ENCODE data around the gene RFXAP.
"Not testable (repeated sequence)": the region's sequence is repeated elsewhere in the genome, so short reads cannot be mapped to it uniquely, and the experiment has no call there.

The RFXAP gene, protein sequence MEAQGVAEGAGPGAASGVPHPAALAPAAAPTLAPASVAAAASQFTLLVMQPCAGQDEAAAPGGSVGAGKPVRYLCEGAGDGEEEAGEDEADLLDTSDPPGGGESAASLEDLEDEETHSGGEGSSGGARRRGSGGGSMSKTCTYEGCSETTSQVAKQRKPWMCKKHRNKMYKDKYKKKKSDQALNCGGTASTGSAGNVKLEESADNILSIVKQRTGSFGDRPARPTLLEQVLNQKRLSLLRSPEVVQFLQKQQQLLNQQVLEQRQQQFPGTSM

DNA sequence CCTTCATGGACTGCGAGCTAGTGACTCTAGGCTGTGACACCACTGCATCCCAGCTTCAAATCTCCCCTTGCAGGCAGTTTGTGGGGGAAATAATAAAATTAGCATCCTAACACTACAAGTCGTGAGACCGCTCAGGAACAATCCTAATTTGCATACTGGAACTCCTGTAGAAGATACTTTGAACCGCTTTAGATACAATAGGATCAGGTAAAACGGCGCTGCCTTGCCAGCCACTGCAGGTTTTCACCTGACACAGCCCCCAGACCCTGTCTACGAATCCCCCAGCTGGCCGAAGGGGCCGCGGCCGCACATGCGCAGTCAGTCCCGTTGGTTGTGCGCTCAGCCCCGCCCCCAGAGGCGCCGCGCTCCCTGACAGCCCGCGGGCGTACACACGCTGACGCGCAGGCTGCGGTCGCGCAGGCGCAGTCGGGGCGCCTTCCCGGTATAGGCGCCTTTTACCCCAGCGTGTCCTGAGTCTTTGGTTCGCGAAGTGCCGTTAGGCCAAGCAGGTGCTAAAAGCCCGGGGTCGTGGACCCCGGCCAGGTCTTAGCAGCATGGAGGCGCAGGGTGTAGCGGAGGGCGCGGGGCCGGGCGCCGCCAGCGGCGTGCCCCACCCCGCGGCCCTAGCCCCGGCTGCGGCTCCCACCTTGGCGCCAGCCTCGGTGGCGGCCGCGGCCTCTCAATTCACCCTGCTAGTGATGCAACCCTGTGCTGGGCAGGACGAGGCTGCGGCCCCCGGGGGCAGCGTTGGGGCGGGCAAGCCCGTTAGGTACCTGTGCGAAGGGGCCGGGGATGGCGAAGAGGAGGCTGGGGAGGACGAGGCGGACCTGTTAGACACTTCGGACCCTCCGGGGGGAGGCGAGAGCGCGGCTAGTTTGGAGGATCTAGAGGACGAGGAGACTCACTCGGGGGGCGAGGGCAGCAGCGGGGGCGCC is at the start of gene RFXAP:
Gene RFXAP (plus strand): TSS at position 419 of the 935 bp plus-strand sequence. CDS start 136 bp downstream, at position 555.
- peak; percentile 55 for DNase-seq

DNA sequence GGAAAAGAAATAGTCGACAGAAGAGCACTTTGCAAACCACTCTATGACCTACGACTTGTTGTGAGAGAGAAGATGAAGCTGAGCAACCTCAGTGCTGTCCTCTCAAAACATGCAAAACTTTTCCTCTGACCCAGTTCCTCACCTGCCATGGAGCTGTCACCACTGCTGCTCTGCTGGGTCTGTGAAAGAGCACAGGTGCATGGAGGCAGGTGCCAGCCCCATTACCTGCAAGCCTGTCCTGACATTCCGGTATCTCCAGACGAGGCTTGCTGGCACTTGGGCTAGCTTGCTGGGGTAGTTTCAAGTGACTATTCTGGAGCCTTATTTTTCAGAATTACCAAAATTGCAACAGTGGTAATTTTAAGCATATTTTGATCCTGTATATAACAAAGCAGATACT is 49.5 kb upstream of the RFXAP start:
- DNase-seq = no peak

DNA sequence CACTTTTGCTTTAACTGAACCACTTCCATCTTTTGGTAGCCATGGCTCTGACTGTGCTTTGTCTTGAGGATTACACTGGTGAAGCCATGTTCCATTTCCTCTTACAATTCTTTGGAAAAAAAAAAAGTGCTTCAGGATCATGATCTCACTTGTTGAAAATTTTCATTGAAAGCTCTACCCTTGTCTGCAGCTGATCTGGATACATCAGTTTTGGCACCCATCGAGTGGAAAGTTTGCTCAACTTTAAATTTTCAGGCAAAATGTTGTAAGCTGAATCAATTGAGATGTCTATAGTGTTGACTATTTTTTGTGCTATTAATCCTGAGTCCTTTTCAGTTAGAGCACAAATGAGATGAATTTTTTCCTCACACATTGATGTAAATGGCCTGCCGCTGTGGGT is 48.3 kb upstream of the RFXAP start:
- no peak for DNase-seq

DNA sequence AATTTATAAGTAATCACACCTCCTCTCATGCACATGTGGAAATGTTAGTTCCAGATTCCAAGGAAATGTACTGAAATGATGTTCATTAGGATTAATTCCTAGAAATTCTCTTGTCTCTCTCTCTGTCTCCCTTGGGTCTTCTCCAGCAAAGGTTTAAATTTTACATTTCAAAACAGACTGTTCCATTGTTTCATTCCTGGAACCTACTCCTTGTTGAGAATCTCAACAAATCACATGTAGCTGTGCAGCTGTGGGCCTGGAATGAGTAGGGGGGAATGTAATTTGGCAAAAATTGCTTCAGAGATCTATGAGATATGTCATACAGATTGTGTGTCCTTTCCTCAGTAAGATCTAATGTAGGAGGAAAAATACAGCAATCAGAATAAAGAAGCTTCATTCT is 46.2 kb upstream of the RFXAP start:
- no peak for DNase-seq

DNA sequence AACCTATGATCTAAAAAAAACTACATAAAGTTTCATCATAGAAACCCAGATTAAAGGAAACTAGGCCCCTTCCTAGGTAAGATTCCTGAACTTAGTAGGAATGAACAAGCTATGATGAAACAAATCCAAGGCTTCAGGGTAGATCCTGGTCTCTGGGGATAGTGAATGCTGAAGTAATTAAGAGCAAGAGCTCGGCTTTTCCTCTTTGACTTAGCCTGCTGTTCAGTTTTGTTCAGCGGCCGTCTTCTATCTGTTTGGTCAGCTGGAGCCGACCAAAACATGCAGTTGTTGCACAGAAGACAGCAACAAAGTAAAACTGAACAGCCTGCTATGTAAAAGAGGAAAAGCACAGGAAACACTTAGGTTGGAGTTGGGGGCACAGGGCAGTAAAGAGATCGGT is 44.1 kb upstream of the RFXAP start:
- no peak for DNase-seq

DNA sequence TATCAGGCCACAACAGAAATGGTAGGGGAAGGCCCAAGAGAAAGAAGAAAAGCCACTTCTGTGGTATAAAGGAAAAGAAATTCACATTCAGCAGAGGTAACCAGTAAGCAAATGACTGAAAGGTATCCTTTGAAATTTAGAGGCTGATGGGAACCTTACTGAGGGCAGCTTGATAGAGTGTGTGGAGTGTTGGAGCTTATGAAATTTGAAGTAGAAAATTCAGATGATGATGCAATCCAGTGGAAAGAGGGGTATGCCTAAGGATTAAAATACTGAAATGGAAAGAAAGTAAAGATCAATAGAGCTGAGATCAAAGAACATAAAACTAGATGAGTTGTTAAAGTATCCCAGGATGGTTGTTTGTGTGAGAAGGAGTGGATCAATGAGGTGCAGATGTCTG is 42.8 kb upstream of the RFXAP start:
- no peak for DNase-seq

DNA sequence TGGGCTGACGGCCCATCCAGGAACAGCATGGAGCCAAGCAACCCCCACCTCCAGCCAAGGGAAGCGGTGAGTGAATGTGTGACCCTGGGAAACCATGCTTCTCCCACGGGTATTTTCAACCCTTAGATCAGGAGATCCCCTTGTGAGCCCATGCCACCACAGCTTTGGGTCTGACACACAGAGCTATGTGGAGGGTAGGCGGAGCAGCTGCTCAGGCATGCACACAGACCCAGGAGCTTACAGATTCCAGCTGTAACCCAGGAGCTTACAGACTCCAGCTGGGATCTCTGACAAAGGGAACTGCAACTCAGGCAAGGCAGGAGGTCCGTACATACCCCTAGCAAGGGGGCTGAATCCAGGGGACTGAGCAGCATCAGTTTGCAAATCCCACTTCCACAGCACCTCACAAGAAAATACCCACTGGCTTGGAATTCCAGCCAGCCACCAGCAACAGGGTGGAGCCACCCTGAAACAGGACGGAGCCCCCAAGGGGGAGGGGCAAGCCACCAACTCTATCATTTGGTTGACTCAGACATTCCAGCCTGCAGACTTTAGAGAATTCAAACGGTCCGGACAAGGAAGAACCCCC is 40.8 kb upstream of the RFXAP start:
- DNase-seq = no peak

DNA sequence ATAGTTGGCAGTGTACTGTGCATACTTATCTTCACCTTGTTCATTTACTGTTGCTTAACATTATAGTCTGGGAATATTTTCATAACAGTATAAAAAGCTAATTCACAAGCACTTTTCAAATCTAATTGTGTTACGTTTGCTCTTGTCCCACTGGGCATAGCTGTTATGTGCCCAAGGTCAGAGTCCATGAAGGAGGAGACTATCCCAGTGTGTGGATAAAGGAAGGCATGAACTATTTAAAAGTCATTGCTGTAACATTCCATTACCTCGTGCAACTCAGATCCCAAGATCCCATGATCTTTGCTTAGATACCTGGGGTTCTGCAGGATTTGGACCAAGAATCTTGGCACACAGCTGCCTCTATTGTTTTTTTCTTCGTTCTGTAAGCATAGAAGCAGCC is 35.1 kb upstream of the RFXAP start:
- DNase-seq = no peak

DNA sequence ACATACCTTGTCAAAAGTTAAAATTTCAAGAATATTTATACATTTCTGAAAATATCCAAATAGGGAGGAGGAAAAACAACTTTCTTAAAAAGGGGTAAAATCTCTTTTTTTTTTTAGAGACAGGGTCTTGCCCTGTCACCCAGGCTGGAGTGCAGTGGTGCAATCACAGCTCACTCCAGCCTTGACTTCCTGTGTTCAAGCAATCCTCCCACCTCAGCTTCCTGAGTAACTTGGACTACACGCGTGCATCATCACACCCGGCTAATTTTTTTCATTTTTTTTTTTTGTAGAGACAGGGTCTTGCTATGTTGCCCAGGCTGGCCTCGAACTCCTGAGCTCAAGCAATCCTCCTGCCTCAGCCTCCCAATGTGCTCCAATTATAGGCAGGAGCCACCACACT is 32.8 kb upstream of the RFXAP start:
- not testable (repeated sequence) for DNase-seq

DNA sequence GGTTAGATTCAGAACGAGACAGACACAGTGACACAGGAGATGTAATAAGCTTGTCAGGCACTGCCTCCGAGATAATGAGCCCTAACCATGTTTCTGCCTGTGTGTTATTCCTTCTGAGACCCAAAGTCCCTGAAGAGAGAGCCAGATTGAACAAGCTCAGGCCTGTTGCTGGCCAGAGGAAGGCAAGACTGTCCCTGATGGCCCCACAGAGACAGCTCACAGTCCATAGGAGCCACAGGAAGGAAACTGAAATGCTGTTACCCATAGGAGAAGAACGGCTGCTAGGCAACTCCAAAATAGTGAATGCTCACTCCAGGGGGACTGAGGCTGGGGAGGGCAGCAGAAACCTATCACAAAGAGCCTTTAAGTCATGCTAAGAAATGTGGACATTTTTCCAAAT is 31.8 kb upstream of the RFXAP start:
- DNase-seq = no peak

DNA sequence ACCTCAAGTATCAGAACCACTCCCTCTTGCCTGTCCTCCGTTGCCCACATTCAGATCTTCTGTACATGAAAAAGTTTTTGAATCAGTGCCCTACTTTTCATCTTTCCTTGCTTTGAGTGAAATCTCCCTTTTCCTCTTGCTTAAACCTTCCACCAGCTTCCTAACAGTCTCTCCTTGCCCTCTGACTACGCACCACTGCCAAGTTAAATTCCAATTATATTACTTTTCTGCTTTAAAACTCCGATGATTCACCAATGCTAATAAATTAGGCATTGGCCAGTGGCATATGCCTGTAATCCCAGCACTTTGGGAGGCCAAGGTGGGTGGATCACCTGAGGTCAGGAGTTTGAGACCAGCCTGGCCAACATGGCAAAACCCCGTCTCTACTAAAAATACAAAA is 30.7 kb upstream of the RFXAP start:
- no peak for DNase-seq

DNA sequence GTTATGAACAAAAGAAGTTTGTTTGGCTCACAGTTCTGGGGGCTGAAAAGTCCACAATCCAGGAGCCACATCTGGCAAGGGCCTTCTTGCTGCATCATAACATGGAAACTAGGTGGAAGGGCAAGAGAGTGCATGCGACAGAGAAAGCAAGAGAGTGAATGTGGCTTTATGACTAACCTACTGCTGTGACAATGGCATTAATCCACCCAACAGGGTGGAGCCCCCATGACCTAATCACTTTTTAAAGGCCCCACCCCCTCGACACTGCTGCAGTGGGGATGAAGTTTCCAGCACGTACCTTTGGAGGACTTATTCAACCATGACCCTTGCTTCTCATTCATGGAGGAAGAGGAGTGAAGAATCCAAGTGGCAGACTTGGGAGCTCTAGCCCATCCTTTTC is 30.0 kb upstream of the RFXAP start:
- DNase-seq = no peak

DNA sequence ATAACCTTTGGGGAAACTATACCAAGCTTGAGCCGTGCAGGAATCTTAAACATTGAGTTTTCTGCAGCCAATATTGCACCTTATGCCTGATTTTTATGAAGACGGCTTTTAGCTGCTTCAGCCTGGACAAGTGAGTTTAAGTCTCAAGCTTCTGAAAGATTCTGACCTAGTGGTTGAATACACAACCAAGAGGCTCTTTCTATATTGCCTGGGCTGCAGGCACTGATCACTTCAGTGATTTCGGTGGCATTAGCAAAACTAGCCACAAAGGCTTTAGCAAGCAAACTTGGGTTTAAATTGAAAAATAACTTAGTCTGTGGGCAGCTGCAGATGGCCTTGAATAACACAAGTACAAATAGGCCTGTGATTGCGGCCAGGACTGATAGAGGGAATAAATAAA is 29.3 kb upstream of the RFXAP start:
- no peak for DNase-seq

DNA sequence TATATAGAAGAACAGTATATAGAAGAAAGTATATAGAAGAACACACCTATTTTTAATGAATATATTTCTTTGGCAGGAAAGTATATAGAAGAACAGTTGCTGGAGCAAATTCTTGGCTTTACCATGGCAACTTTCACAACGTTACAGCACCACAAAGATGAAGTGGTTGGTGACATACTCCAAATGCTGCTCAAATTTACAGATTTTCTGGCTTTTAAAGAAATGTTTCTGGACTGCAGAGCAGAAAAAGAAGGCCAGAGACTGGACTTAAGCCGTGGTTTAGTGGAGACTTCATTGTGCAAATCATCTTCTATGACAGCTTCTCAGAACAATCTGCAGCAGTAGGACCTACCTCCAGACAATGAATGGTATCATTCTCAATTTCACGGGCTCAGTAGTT is 24.3 kb upstream of the RFXAP start:
- DNase-seq = no peak

DNA sequence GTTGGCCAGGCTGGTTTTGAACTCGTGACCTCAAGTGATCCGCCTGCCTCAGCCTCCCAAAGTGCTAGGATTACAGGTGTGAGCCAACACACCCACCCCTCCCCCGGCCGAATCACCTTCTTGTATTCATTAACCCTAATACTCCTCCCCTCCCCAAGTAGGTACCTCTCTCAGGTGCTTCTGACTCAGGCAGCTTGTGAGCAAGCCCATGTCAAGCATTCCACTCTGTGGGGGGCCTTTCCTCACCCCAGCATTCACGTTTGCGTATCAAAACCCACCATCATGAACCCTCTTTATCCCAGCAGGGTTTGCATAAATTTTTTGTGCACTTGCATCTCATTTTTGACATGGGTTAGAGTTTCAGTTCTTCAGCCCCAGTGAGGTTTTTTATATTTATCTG is 23.6 kb upstream of the RFXAP start:
- no peak for DNase-seq

DNA sequence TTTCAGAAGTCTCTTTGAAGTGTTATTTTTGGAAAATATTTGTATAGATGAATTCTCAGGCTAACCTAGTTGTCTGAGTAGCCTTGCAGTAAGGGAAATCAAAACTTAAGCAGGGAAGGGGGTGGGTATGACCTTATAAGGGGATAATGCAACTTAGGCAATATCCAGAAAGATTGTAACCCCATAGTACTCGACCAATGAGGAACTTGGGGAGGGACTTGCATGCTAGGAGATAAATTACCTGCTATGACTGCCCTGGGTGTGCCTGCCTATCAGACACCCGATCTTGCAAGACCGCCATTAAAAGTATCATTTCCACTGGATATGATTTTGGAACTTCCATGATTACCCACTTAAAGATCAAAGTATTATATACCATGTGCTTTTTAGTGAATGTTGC is 23.0 kb upstream of the RFXAP start:
- no peak for DNase-seq

DNA sequence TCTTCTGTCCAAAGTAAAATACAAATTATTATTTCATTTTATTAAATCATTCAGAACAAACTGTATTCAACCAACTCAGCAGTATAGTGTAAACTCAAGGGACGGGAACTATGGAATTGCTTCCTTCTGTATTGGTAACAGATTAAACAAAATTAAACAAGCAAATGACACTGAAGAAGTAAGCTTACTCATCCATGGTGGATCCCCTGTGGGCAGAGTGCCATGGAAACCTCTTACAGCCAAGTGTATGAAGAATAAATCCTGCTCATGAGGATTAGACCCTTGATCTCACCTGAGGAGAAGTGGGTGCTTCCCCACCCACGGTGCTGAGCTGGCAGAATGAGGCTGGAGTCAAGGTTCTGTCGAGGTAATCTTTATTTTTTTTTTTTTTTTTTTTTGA is 18.0 kb upstream of the RFXAP start:
- no peak for DNase-seq

DNA sequence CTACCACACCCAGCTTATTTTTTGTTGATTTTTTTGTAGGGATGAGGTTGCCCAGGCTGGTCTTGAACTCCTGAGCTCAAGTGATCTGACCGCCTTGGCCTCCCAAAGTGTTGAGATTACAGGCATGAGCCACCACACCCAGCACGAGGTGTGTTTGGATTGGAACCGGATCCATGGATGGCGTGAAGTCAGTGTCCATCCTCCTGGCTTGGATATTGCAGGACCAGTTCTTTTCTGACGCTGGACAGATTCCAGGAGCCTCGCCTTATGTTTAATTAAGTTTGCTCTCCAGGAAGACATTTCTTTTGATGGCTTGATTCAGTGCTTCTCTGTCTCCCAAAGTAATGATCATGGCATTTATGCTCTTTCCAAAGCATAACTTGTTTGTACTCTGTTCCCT is 14.4 kb upstream of the RFXAP start:
- DNase-seq = no peak

DNA sequence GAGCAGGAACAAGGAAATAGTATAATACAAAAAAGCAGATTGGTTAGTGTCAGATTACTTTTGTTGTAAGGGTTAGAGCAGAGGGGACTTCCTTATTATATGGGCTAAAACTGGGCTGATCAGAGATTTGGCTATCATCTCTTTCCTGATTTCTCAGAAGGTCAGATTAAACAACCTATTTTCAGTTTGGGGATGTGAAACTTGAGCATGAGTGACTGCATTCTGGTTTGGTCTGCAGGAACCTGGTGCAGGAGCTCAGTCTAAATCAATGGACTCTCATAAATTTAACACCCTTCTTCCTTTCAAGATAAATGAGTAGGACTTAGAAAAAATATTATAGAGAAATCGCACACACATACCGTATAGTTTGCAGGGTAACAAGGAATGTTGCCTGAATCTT is 12.9 kb upstream of the RFXAP start:
- peak; percentile 60 for DNase-seq

DNA sequence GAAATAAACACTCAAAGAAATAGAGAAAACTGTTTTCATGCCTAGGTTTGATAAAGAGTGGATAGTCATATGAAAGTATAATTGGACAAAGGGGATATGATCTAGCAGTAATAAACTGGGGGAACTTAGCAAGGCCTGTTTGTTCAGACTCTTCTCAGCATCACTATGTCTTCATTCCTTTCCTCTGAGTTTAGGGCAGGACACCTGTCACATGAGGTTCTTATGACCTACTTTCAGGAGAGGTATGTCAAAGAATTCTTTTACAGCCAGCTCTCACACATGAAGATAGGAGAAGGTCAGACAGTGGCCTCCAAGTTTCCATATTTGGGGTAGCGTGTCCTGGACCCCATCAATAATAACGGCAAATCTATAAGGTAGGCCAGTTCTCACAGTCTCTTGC is 11.4 kb upstream of the RFXAP start:
- no peak for DNase-seq

DNA sequence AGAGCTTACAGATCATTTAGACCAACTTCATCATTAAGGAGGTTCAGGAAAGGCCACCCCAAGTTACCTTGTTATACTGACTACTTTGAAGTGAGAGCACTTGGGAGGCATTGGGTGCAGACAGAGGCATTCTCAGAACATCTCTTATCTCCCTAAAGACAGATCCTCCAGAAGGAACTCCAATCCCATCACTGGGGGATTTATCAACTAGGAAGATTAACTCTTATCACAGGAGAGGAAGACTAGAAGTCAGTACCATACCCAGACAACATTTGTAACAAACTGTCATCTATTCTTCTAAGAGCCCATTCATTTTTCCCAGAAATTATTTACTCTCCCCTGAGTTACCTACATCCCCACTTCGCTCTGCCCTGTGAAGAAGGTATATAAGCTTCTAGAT is 5.8 kb upstream of the RFXAP start:
- no peak for DNase-seq

DNA sequence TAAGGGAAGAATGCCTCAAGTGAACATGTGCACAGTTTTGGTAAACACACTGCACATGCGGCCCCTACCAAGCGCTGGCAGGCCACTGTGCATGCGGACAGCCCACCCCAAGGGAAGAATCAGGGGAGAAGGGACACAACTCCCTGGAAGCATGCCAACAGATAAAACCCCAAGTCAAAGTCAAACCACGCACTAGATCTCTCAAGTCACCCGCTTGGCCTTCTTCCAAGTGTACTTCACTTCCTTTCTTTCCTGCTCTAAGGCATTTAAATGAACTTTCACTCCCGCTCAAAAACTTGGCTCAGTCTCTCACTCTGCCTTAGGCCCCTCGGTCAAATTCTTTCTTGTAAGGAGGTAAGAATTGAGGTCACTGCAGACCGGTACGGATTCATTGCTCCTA is 4.6 kb upstream of the RFXAP start:
- no peak for DNase-seq

DNA sequence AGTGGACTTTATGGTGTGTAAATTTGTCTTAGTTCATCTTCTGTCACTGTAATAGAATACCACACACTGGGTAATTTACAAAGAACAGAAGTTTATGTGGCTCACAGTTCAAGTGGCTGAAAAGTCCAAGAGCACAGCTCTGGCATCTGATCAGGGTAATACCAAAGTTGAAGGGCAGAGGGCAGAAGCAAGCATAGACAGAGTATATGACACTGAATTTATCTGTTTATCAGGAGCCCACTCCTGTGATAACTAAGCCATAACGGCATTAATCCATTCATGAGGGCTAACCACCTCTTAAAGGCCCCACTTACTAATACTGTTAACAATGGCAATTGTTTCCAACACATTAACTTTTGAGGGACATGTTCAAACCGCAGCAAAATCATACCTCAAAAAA is 4.0 kb upstream of the RFXAP start:
- no peak for DNase-seq

Data from DMS153 (cell line).